GM12864 (cell line): Measurements from ENCODE around the gene C17orf107.
A peak's percentile ranks its signal among the peaks of the same experiment; 100 is the strongest.

Experiments
- DNase-seq: peaks from one replicate; pipeline ENCODE4 v3.0.0-alpha.2; 2011; ENCODE audit warnings: low read depth
- H3K4me3 ChIP-seq: 2 replicates; pipeline ENCODE4 v1.5.1; 2011; ENCODE audit warnings: mild to moderate bottlenecking, low read depth, low read length, control low read depth
- CTCF ChIP-seq: IDR thresholded peaks from 2 replicates; pipeline ENCODE4 v1.5.1; 2011; ENCODE audit warnings: low read depth, mild to moderate bottlenecking, moderate library complexity, low read length, control low read depth, inconsistent platforms; ENCODE audit errors: missing control alignments

Gene C17orf107

DNA sequence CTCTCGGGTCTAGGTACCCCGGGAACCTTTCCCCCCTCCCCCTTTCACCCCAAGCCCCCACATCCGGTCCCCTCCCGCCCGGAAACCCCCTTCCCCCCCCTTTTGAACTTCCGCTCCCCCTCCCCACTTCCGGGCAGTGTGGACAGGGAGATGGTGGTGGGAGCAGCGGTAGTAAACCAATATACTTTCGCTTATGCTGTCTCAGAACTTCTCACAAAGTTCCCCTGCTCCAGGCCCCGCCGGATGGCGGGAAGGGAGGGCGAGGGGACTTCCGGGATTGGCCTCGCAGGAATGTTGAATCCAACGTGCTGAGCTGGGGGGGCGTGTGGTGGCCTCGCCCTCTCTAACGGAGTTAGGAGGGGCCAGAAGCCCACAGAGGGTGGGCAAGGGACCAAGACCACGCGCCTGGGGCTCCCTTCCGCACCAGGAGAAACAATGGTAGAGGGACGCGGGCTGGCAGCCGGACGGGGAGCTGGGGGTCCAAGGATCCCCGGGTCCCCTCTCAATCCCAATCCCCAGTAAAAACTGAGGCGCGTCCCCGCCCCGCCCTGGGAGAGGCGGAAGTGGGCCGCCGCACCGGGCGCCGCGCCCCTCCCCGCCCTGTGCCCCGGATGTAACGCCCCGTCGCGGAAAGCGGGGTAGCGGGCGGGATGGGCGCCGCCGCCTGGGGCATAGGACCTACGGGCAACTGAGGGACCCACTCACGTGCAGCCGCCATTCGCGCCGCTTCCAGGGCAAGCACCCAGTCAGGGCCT lies 48.3 kb downstream of the C17orf107 start:
- H3K4me3 ChIP-seq, result peak overlapping the region; percentile 93
- no peak for TF ChIP-seq CTCF
- no peak for DNase-seq

GRCh38 chr17:4948166-4948930 lies 49.0 kb downstream of the C17orf107 start, which contains the start of gene PFN1:
Gene PFN1, minus strand, starts transcription at chr17:4948530. Its CDS starts 136 bp downstream, at chr17:4948394.
- peak within 1 kb of the TSS; percentile 93 for H3K4me3 ChIP-seq
- DNase-seq, result peak; percentile 78
- no peak for TF ChIP-seq CTCF

- peak overlapping the region; percentile 93 for H3K4me3 ChIP-seq
- no peak for TF ChIP-seq CTCF
- DNase-seq, result no peak
Measured at GRCh38 chr17:4948931-4949320, 49.6 kb downstream of the C17orf107 start.

DNA sequence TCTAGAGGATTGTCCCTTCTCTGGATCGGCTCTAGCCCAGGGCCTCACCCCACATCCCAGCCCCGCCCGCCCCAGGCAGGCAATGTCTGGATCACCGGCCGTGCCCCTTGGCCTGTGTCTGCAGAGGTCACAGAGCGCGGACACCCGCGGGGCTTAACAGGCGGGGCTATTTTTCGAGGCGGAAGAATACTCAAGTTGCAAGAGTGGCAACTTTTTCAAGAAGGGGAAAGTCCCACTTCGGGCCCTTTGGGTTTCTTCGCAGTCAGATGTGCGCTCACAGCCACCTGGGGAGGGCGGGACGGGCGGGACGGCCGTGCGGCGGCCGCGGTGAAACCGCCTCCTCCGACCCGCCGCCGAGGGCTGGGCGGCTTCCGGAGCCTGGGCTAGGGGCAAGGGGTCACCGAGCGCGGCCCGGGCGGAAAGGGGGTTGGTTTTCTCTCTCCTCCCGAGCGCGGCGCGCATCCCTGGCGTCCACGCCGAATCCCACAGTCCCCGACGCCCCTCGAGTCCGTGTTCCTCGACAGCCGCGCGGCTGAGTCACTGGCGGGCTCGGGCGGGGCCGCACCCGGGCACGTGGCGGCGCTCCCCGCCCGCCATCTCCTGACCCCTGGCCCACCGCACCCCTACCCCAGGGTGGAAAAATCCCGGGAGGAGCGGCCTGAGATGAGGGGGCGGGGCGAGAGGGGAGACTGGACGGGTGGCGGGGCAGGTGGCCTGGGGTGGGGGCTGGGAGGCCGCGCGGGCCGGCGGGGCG lies 50.2 kb downstream of the C17orf107 start:
- TF ChIP-seq CTCF, result no peak
- DNase-seq, result peak; percentile 89
- peak overlapping the region; percentile 93 for H3K4me3 ChIP-seq

- no peak for TF ChIP-seq CTCF
- H3K4me3 ChIP-seq, result peak overlapping the region; percentile 93
- DNase-seq, result no peak
Measured at GRCh38 chr17:4950075-4950745, 50.9 kb downstream of the C17orf107 start.

DNA sequence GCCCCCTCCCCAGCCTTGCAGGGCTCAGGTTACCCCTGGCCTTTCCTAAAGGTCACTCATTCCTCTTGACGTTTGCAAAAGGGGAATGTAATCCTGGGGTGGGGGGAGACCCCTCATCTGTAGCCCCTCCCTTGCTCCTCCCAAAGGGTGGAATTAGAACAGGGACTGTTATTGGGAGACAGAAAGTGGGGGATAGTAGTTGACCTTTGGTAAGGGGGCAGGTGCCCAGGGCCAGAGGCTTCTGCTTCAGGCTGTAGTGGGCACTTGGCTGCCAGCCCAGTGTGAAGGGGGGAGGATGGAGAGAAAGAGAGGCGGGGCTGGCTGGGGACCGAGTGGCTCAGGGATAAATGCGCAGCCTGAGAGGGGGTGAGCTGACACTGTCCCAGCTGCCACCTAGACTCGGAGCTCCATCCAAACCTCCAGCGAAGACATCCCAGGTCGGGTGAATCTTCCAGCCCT lies 51.4 kb downstream of the C17orf107 start, which contains the start of gene ENO3:
Gene ENO3 (plus strand): TSS at position 374 of the 459 bp plus-strand sequence. CDS start 711 bp downstream, outside the sequence.
- peak within 1 kb of the TSS; percentile 93 for H3K4me3 ChIP-seq
- no peak for DNase-seq
- no peak for TF ChIP-seq CTCF
